Measurements from ENCODE around the gene COPS7A.
A peak's percentile ranks its signal among the peaks of the same experiment; 100 is the strongest.

COPS7A gene

GRCh38 chr12:6688543-6688998 lies 35.3 kb upstream of the COPS7A start:
- Histone ChIP-seq H3K27ac (ENCODE audit: low read length, poor library complexity, severe bottlenecking) (peak overlapping the region; percentile 84), H3K14ac (ENCODE audit: low read length in 2 of 2) (peak overlapping the region in 1 of 2 experiments; percentile 29), H2BK120ac (ENCODE audit: low read depth, low read length) (no peak overlapping the region), H3K9ac (ENCODE audit: low read length) (peak overlapping the region; percentile 94), H2AFZ (ENCODE audit: low read depth, low read length) (no peak overlapping the region), H3K18ac (ENCODE audit: low read depth in 1 of 2, low read length in 2 of 2) (peak overlapping the region; percentile 6 to 93), H2BK15ac (ENCODE audit: low read depth, poor library complexity, severe bottlenecking) (no peak overlapping the region), H3K4me1 (ENCODE audit: control insufficient read depth, insufficient read depth, low read depth, low read length) (peaks cover 7% of the 10 kb centered on the region), H2BK12ac (ENCODE audit: low read length in 2 of 2) (peak overlapping the region in 1 of 2 experiments; percentile 79), H3K23ac (ENCODE audit: low read length in 2 of 2) (peak overlapping the region in 1 of 2 experiments; percentile 56), H3K79me1 (replicated peaks; ENCODE audit: low read length, poor library complexity, severe bottlenecking) (peaks cover 11% of the 10 kb centered on the region), H3K36me3 (ENCODE audit: control insufficient read depth in 1 of 2, insufficient read depth in 2 of 2, low read depth in 1 of 2, low read length in 2 of 2) (peaks cover 11 to 14% of the 10 kb centered on the region in 2 experiments), H4K8ac (ENCODE audit: low read length) (peak overlapping the region; percentile 74), H3K27me3 (ENCODE audit: control insufficient read depth in 1 of 2, insufficient read depth in 1 of 2, low read length in 2 of 2) (no peaks in the 10 kb centered on the region), H2AK5ac (ENCODE audit: low read length, severe bottlenecking) (peak overlapping the region; percentile 5), H3K9me3 (ENCODE audit: control insufficient read depth, low read length) (no peaks in the 10 kb centered on the region), H4K91ac (ENCODE audit: low read length) (peak overlapping the region; percentile 79), H2BK5ac (ENCODE audit: low read depth, low read length, poor library complexity, severe bottlenecking) (no peak overlapping the region), H3K4ac (ENCODE audit: low read depth in 1 of 2, low read length in 2 of 2) (peak overlapping the region in 1 of 2 experiments; percentile 83), H3K4me2 (ENCODE audit: low read length, poor library complexity, severe bottlenecking) (peak overlapping the region; percentile 46), H3K4me3 (ENCODE audit: insufficient read depth in 1 of 2, low read depth in 1 of 2, low read length in 2 of 2) (peak overlapping the region; percentile 87 to 96)
- WGBS: 3% methylated on average over 7 of the region's 13 CpGs
- no peak for DNase-seq

- DNase-seq: peak; percentile 100
- peak within 1 kb of the TSS; percentile 62 for H2AFZ ChIP-seq (ENCODE audit: low read depth, low read length)
- H3K4me3 ChIP-seq (ENCODE audit: insufficient read depth in 1 of 2, low read depth in 1 of 2, low read length in 2 of 2): peak within 1 kb of the TSS; percentile 87 to 96
- peak within 1 kb of the TSS; percentile 93 to 97 for H3K18ac ChIP-seq (ENCODE audit: low read depth in 1 of 2, low read length in 2 of 2)
- H2BK120ac ChIP-seq (ENCODE audit: low read depth, low read length): peak within 1 kb of the TSS; percentile 95
- peak within 1 kb of the TSS; percentile 20 for H2AK5ac ChIP-seq (ENCODE audit: low read length, severe bottlenecking)
- peak within 1 kb of the TSS; percentile 73 to 83 for H3K4ac ChIP-seq (ENCODE audit: low read depth in 1 of 2, low read length in 2 of 2)
- H3K14ac ChIP-seq (ENCODE audit: low read length in 2 of 2): peak within 1 kb of the TSS; percentile 86 to 92
- H3K9me3 ChIP-seq (ENCODE audit: control insufficient read depth, low read length): no peaks in the 10 kb centered on the region
- peak within 1 kb of the TSS; percentile 46 for H2BK5ac ChIP-seq (ENCODE audit: low read depth, low read length, poor library complexity, severe bottlenecking)
- H3K4me2 ChIP-seq (ENCODE audit: low read length, poor library complexity, severe bottlenecking): peak within 1 kb of the TSS; percentile 80
- peaks cover 7% of the 10 kb centered on the region for H3K4me1 ChIP-seq (ENCODE audit: control insufficient read depth, insufficient read depth, low read depth, low read length)
- peak within 1 kb of the TSS; percentile 99 for H4K91ac ChIP-seq (ENCODE audit: low read length)
- H2BK12ac ChIP-seq (ENCODE audit: low read length in 2 of 2): peak within 1 kb of the TSS in 1 of 2 experiments; percentile 79
- peak within 1 kb of the TSS; percentile 37 to 56 for H3K23ac ChIP-seq (ENCODE audit: low read length in 2 of 2)
- peak within 1 kb of the TSS; percentile 94 for H3K9ac ChIP-seq (ENCODE audit: low read length)
- peak within 1 kb of the TSS; percentile 95 for H2BK15ac ChIP-seq (ENCODE audit: low read depth, poor library complexity, severe bottlenecking)
- H3K27me3 ChIP-seq (ENCODE audit: control insufficient read depth in 1 of 2, insufficient read depth in 1 of 2, low read length in 2 of 2): no peaks in the 10 kb centered on the region
- 1% methylated on average over 28 of the region's 72 CpGs for WGBS
- peaks cover 11% of the 10 kb centered on the region for H3K79me1 ChIP-seq (replicated peaks; ENCODE audit: low read length, poor library complexity, severe bottlenecking)
- H4K8ac ChIP-seq (ENCODE audit: low read length): peak within 1 kb of the TSS; percentile 100
- H3K27ac ChIP-seq (ENCODE audit: low read length, poor library complexity, severe bottlenecking): peak within 1 kb of the TSS; percentile 84
- H3K36me3 ChIP-seq (ENCODE audit: control insufficient read depth in 1 of 2, insufficient read depth in 2 of 2, low read depth in 1 of 2, low read length in 2 of 2): peaks cover 9 to 10% of the 10 kb centered on the region in 2 experiments
Observed at GRCh38 chr12:6688999-6689882, 34.6 kb upstream of the COPS7A start, which contains the start of gene ZNF384. Gene ZNF384 (minus strand): TSS chr12:6689375. CDS start chr12:6679520, 9,855 bp downstream.

- Histone ChIP-seq H2BK12ac (ENCODE audit: low read length in 2 of 2) (no peak overlapping the region), H4K8ac (ENCODE audit: low read length) (no peak overlapping the region), H2AFZ (ENCODE audit: low read depth, low read length) (no peak overlapping the region), H3K27ac (ENCODE audit: low read length, poor library complexity, severe bottlenecking) (no peak overlapping the region), H3K4me2 (ENCODE audit: low read length, poor library complexity, severe bottlenecking) (no peak overlapping the region), H3K4ac (ENCODE audit: low read depth in 1 of 2, low read length in 2 of 2) (no peak overlapping the region), H2AK5ac (ENCODE audit: low read length, severe bottlenecking) (no peak overlapping the region), H3K4me1 (ENCODE audit: control insufficient read depth, insufficient read depth, low read depth, low read length) (peaks cover 7% of the 10 kb centered on the region), H2BK5ac (ENCODE audit: low read depth, low read length, poor library complexity, severe bottlenecking) (no peak overlapping the region), H3K9me3 (ENCODE audit: control insufficient read depth, low read length) (no peaks in the 10 kb centered on the region), H4K91ac (ENCODE audit: low read length) (no peak overlapping the region), H3K9ac (ENCODE audit: low read length) (no peak overlapping the region), H3K27me3 (ENCODE audit: control insufficient read depth in 1 of 2, insufficient read depth in 1 of 2, low read length in 2 of 2) (peaks cover 0 to 7% of the 10 kb centered on the region in 2 experiments), H2BK120ac (ENCODE audit: low read depth, low read length) (no peak overlapping the region), H3K18ac (ENCODE audit: low read depth in 1 of 2, low read length in 2 of 2) (no peak overlapping the region), H2BK15ac (ENCODE audit: low read depth, poor library complexity, severe bottlenecking) (no peak overlapping the region), H3K79me1 (replicated peaks; ENCODE audit: low read length, poor library complexity, severe bottlenecking) (peaks cover 12% of the 10 kb centered on the region), H3K36me3 (ENCODE audit: control insufficient read depth in 1 of 2, insufficient read depth in 2 of 2, low read depth in 1 of 2, low read length in 2 of 2) (peaks cover 6 to 27% of the 10 kb centered on the region in 2 experiments), H3K14ac (ENCODE audit: low read length in 2 of 2) (no peak overlapping the region), H3K23ac (ENCODE audit: low read length in 2 of 2) (no peak overlapping the region), H3K4me3 (ENCODE audit: insufficient read depth in 1 of 2, low read depth in 1 of 2, low read length in 2 of 2) (no peak overlapping the region)
- peak; percentile 58 for DNase-seq
- 73% methylated on average over 3 of the region's 4 CpGs for WGBS
Observed at GRCh38 chr12:6691473-6691872, 32.4 kb upstream of the COPS7A start.

GRCh38 chr12:6692888-6693287 lies 31.0 kb upstream of the COPS7A start:
- Histone ChIP-seq H2BK15ac (ENCODE audit: low read depth, poor library complexity, severe bottlenecking) (no peak overlapping the region), H3K9me3 (ENCODE audit: control insufficient read depth, low read length) (no peaks in the 10 kb centered on the region), H3K23ac (ENCODE audit: low read length in 2 of 2) (no peak overlapping the region), H2BK120ac (ENCODE audit: low read depth, low read length) (no peak overlapping the region), H2BK5ac (ENCODE audit: low read depth, low read length, poor library complexity, severe bottlenecking) (no peak overlapping the region), H2AK5ac (ENCODE audit: low read length, severe bottlenecking) (no peak overlapping the region), H3K4me1 (ENCODE audit: control insufficient read depth, insufficient read depth, low read depth, low read length) (peaks cover 9% of the 10 kb centered on the region), H4K91ac (ENCODE audit: low read length) (no peak overlapping the region), H3K18ac (ENCODE audit: low read depth in 1 of 2, low read length in 2 of 2) (no peak overlapping the region), H3K36me3 (ENCODE audit: control insufficient read depth in 1 of 2, insufficient read depth in 2 of 2, low read depth in 1 of 2, low read length in 2 of 2) (peaks cover 6 to 37% of the 10 kb centered on the region in 2 experiments), H3K79me1 (replicated peaks; ENCODE audit: low read length, poor library complexity, severe bottlenecking) (peaks cover 12% of the 10 kb centered on the region), H3K27ac (ENCODE audit: low read length, poor library complexity, severe bottlenecking) (no peak overlapping the region), H3K9ac (ENCODE audit: low read length) (no peak overlapping the region), H3K4me2 (ENCODE audit: low read length, poor library complexity, severe bottlenecking) (no peak overlapping the region), H2BK12ac (ENCODE audit: low read length in 2 of 2) (no peak overlapping the region), H2AFZ (ENCODE audit: low read depth, low read length) (no peak overlapping the region), H3K27me3 (ENCODE audit: control insufficient read depth in 1 of 2, insufficient read depth in 1 of 2, low read length in 2 of 2) (peaks cover 0 to 9% of the 10 kb centered on the region in 2 experiments), H3K4ac (ENCODE audit: low read depth in 1 of 2, low read length in 2 of 2) (no peak overlapping the region), H4K8ac (ENCODE audit: low read length) (no peak overlapping the region), H3K14ac (ENCODE audit: low read length in 2 of 2) (no peak overlapping the region), H3K4me3 (ENCODE audit: insufficient read depth in 1 of 2, low read depth in 1 of 2, low read length in 2 of 2) (no peak overlapping the region)
- no CpG with 5 or more reads among the region's 2 CpGs for WGBS
- no peak for DNase-seq
